Neural progenitor cell (in vitro differentiated cells): Measurements from ENCODE around the gene BICRAL. TPM values are rescaled to one million over a fixed set of nuclear protein-coding genes. Genes with fewer than 3 reads are reported as not detected.
"Not testable (repeated sequence)": the region's sequence is repeated elsewhere in the genome, so short reads cannot be mapped to it uniquely, and the experiment has no call there.

Experiments
- DNase-seq: peaks from one replicate; pipeline ENCODE4 v3.0.0-alpha.2; 2016; ENCODE audit warnings: low spot score
- H2AFZ ChIP-seq: fragments of 200-600 bp; sonication (generic); replicated peaks from 2 replicates; pipeline ENCODE4 v1.6.1; 2016; ENCODE audit warnings: antibody characterized with exemption
- H3F3A ChIP-seq: fragments of 200-600 bp; sonication (generic); 2 replicates; pipeline ENCODE4 v1.6.1; 2016; ENCODE audit warnings: antibody characterized with exemption, low read depth
- H3K27ac ChIP-seq: fragments of 200-600 bp; sonication (generic); 2 replicates; pipeline ENCODE4 v1.5.1; 2016; ENCODE audit warnings: mild to moderate bottlenecking
- H3K27me3 ChIP-seq: fragments of 200-600 bp; sonication (generic); 2 replicates; pipeline ENCODE4 v1.6.1; 2016; ENCODE audit warnings: mild to moderate bottlenecking, moderate library complexity
- H3K36me3 ChIP-seq: fragments of 200-600 bp; sonication (generic); 2 replicates; pipeline ENCODE4 v1.5.1; 2016
- H3K4me1 ChIP-seq: fragments of 200-600 bp; sonication (generic); 2 replicates; pipeline ENCODE4 v1.6.1; 2016; ENCODE audit warnings: mixed run types
- H3K4me2 ChIP-seq: fragments of 200-600 bp; sonication (generic); 2 replicates; pipeline ENCODE4 v1.6.1; 2016
- H3K4me3 ChIP-seq: fragments of 200-600 bp; sonication (generic); 2 replicates; pipeline ENCODE4 v1.5.1; 2016
- H3K79me2 ChIP-seq: fragments of 200-600 bp; sonication (generic); 2 replicates; pipeline ENCODE4 v1.6.1; 2016; ENCODE audit warnings: low read depth
- H3K9ac ChIP-seq: fragments of 200-600 bp; sonication (generic); 2 replicates; pipeline ENCODE4 v1.6.1; 2016
- H3K9me3 ChIP-seq: fragments of 200-600 bp; sonication (generic); 2 replicates; pipeline ENCODE4 v1.5.1; 2016; ENCODE audit warnings: low read depth
- H4K20me1 ChIP-seq: fragments of 200-600 bp; sonication (generic); 2 replicates; pipeline ENCODE4 v1.6.1; 2016; ENCODE audit warnings: low read depth
- H3K27ac Mint-ChIP-seq: 3 replicates; pipeline ENCODE4 v1.8.0; 2021; ENCODE audit warnings: mixed read lengths
- H3K27me3 Mint-ChIP-seq: 2 replicates; pipeline ENCODE4 v1.8.0; 2022; ENCODE audit warnings: low read depth, mild to moderate bottlenecking, inconsistent platforms, moderate library complexity, mixed read lengths; ENCODE audit not compliant: insufficient read depth
- H3K36me3 Mint-ChIP-seq: 3 replicates; pipeline ENCODE4 v1.8.0; 2021; ENCODE audit warnings: mixed read lengths
- H3K4me1 Mint-ChIP-seq: 3 replicates; pipeline ENCODE4 v1.8.0; 2021; ENCODE audit warnings: mixed read lengths
- H3K4me3 Mint-ChIP-seq: 3 replicates; pipeline ENCODE4 v1.8.0; 2021; ENCODE audit warnings: mild to moderate bottlenecking, moderate library complexity, mixed read lengths
- H3K9me3 Mint-ChIP-seq: 3 replicates; pipeline ENCODE4 v1.8.0; 2020; ENCODE audit warnings: mixed read lengths
- CTCF ChIP-seq: fragments of 200-600 bp; sonication (generic); IDR thresholded peaks from 2 replicates; pipeline ENCODE4 v1.5.1; 2017; ENCODE audit warnings: antibody characterized with exemption, mild to moderate bottlenecking
- EZH2 ChIP-seq: fragments of 200-600 bp; sonication (generic); IDR thresholded peaks from 2 replicates; pipeline ENCODE4 v1.6.1; 2017; ENCODE audit warnings: antibody characterized with exemption, mild to moderate bottlenecking, moderate library complexity
- EZH2phosphoT487 ChIP-seq: fragments of 200-600 bp; sonication (generic); IDR thresholded peaks from 2 replicates; pipeline ENCODE4 v1.6.1; 2017; ENCODE audit warnings: antibody characterized with exemption
- total RNA-seq: library from RNA; depleted of rRNA; stranded (reverse); fragments of >200 nt; gene quantifications from 2 replicates; pipeline ENCODE4 v1.2.3, GENCODE V29; 2015; ENCODE audit warnings: low replicate concordance

Gene BICRAL
- total RNA-seq, 1 donor from 2014 or later = 8.6 TPM

- H3K4me3 Mint-ChIP-seq = no peak overlapping the region
- Histone ChIP-seq H3K4me3 (peak overlapping the region; percentile 20), H3K27me3 (no peaks in the 10 kb centered on the region), H3F3A (peaks cover 21% of the 10 kb centered on the region), H3K36me3 (no peaks in the 10 kb centered on the region), H2AFZ (peak overlapping the region; percentile 83), H3K4me1 (peaks cover 32% of the 10 kb centered on the region), H4K20me1 (no peaks in the 10 kb centered on the region), H3K79me2 (no peaks in the 10 kb centered on the region), H3K9ac (no peak overlapping the region), H3K9me3 (no peaks in the 10 kb centered on the region), H3K27ac (peak overlapping the region; percentile 59), H3K4me2 (peak overlapping the region; percentile 72)
- H3K27ac Mint-ChIP-seq = no peak overlapping the region
- H3K27me3 Mint-ChIP-seq = peaks cover 2% of the 10 kb centered on the region
- DNase-seq = peak; percentile 84
- peaks cover 23% of the 10 kb centered on the region for H3K4me1 Mint-ChIP-seq
- TF ChIP-seq EZH2 = no peak
- no peak for TF ChIP-seq EZH2phosphoT487
- peak; percentile 65 for TF ChIP-seq CTCF
- H3K36me3 Mint-ChIP-seq = no peaks in the 10 kb centered on the region
- H3K9me3 Mint-ChIP-seq = no peaks in the 10 kb centered on the region
Observed at GRCh38 chr6:42898891-42899361, 117.1 kb downstream of the BICRAL start.

- no peak overlapping the region for H3K9ac ChIP-seq
- peaks cover 22% of the 10 kb centered on the region for H3K4me1 Mint-ChIP-seq
- H2AFZ ChIP-seq = no peak overlapping the region
- peaks cover 4% of the 10 kb centered on the region for H3K27me3 Mint-ChIP-seq
- TF ChIP-seq EZH2phosphoT487 (no peak), CTCF (no peak), EZH2 (no peak)
- H3K36me3 ChIP-seq = no peaks in the 10 kb centered on the region
- H3K4me1 ChIP-seq = peaks cover 32% of the 10 kb centered on the region
- no peaks in the 10 kb centered on the region for H3K9me3 ChIP-seq
- no peaks in the 10 kb centered on the region for H3K9me3 Mint-ChIP-seq
- H3K79me2 ChIP-seq = no peaks in the 10 kb centered on the region
- H3K4me3 ChIP-seq = peak overlapping the region; percentile 20
- no peaks in the 10 kb centered on the region for H4K20me1 ChIP-seq
- no peaks in the 10 kb centered on the region for H3K27me3 ChIP-seq
- no peak overlapping the region for H3K27ac Mint-ChIP-seq
- peaks cover 21% of the 10 kb centered on the region for H3F3A ChIP-seq
- DNase-seq = peak; percentile 67
- peak overlapping the region; percentile 73 for H3K27ac ChIP-seq
- H3K4me2 ChIP-seq = peak overlapping the region; percentile 72
- H3K36me3 Mint-ChIP-seq = no peaks in the 10 kb centered on the region
- no peak overlapping the region for H3K4me3 Mint-ChIP-seq
Observed at GRCh38 chr6:42899871-42900270, 118.0 kb downstream of the BICRAL start.

- Histone ChIP-seq H3K9me3 (no peaks in the 10 kb centered on the region), H4K20me1 (no peaks in the 10 kb centered on the region), H3K4me3 (no peak overlapping the region), H3K27me3 (no peaks in the 10 kb centered on the region), H3F3A (peaks cover 21% of the 10 kb centered on the region), H2AFZ (no peak overlapping the region), H3K4me1 (peaks cover 32% of the 10 kb centered on the region), H3K9ac (no peak overlapping the region), H3K79me2 (no peaks in the 10 kb centered on the region), H3K27ac (no peak overlapping the region), H3K4me2 (peak overlapping the region; percentile 51), H3K36me3 (no peaks in the 10 kb centered on the region)
- no peaks in the 10 kb centered on the region for H3K36me3 Mint-ChIP-seq
- H3K4me1 Mint-ChIP-seq = peaks cover 22% of the 10 kb centered on the region
- H3K27me3 Mint-ChIP-seq = peaks cover 6% of the 10 kb centered on the region
- peak; percentile 90 for DNase-seq
- H3K9me3 Mint-ChIP-seq = no peaks in the 10 kb centered on the region
- H3K4me3 Mint-ChIP-seq = peak overlapping the region; percentile 12
- TF ChIP-seq EZH2 (no peak), CTCF (peak; percentile 88)
- no peak overlapping the region for H3K27ac Mint-ChIP-seq
Observed at GRCh38 chr6:42901538-42901957, 119.7 kb downstream of the BICRAL start.

- Mint-ChIP-seq H3K27ac (peak overlapping the region; percentile 51), H3K4me1 (peaks cover 22% of the 10 kb centered on the region)
- not testable (repeated sequence) for H3K79me2 ChIP-seq, DNase-seq, H3K4me2 ChIP-seq, H3K36me3 Mint-ChIP-seq, H3K27me3 ChIP-seq, H3K9me3 ChIP-seq, H3K4me3 ChIP-seq, H3K4me3 Mint-ChIP-seq, H3K27me3 Mint-ChIP-seq, H3K36me3 ChIP-seq, H3K27ac ChIP-seq, H3K9me3 Mint-ChIP-seq, H3K9ac ChIP-seq, H4K20me1 ChIP-seq
- Histone ChIP-seq H3F3A (peaks cover 21% of the 10 kb centered on the region), H2AFZ (peak overlapping the region; percentile 53), H3K4me1 (peaks cover 32% of the 10 kb centered on the region)
Observed at GRCh38 chr6:42902429-42903263, 120.8 kb downstream of the BICRAL start.
